GM18505 (cell line): ENCODE results near the gene SIMC1.
A peak's percentile ranks its signal among the peaks of the same experiment; 100 is the strongest.
"Not testable (repeated sequence)": the region's sequence is repeated elsewhere in the genome, so short reads cannot be mapped to it uniquely, and the experiment has no call there.

Experiments
- ATAC-seq: cut with Tn5 transposase; IDR thresholded peaks from one replicate; pipeline ENCODE4 v1.9.1; 2021; ENCODE audit not compliant: unreplicated experiment
- POLR2A ChIP-seq: IDR thresholded peaks from 4 replicates; pipeline ENCODE4 v1.6.1; 2011; ENCODE audit warnings: borderline replicate concordance; ENCODE audit not compliant: insufficient read depth, insufficient read length; ENCODE audit errors: extremely low read depth

SIMC1 gene

GRCh38 chr5:176201811-176202210, 36.4 kb upstream of the SIMC1 start:
- no peak for ATAC-seq
- TF ChIP-seq POLR2A: no peak

- ATAC-seq: no peak
- TF ChIP-seq POLR2A: no peak
Measured at GRCh38 chr5:176203086-176203485, 35.1 kb upstream of the SIMC1 start.

DNA sequence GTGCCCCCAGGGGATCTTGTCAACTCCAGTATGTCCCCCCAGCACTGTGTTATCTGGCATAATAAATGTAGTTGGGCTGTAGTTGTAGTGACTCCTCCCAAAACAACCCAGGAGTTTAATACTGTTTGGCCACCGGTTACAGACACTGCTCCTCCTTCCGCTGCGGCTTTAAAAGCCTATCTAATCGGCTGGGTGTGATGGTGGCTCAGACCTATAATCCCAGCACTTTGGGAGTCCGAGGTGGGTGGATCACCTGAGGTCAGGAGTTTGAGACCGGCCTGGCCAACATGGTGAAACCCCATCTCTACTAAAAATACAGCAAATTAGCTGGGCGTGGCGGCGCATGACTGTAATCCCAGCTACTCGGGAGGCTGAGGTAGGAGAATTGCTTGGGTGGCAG, 34.7 kb upstream of the SIMC1 start:
- ATAC-seq: not testable (repeated sequence)

DNA sequence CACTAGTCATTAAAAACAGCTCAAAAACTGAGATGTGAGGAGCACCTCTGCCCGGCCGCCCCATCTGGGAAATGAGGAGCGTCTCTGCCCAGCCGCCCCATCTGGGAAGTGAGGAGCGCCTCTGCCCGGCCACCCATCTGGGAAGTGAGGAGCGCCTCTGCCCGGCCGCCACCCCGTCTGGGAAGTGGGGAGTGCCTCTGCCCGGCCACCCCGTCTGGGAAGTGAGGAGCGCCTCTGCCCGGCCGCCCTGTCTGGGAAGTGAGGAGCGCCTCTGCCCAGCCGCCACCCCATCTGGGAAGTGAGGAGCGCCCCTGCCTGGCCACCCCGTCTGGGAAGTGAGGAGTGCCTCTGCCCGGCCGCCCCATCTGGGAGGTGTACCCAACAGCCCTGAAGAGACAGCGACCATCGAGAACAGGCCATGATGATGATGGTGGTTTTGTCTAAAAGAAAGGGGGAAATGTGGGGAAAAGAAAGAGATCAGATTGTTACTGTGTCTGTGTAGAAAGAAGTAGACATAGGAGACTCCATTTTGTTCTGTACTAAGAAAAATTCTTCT, 23.7 kb upstream of the SIMC1 start:
- not testable (repeated sequence) for ATAC-seq

GRCh38 chr5:176216393-176216916, 21.8 kb upstream of the SIMC1 start:
- not testable (repeated sequence) for ATAC-seq

GRCh38 chr5:176217188-176217729, 21.0 kb upstream of the SIMC1 start:
- not testable (repeated sequence) for ATAC-seq

GRCh38 chr5:176217764-176218163, 20.5 kb upstream of the SIMC1 start:
- ATAC-seq: not testable (repeated sequence)

GRCh38 chr5:176222006-176222405, 16.2 kb upstream of the SIMC1 start:
- not testable (repeated sequence) for ATAC-seq

DNA sequence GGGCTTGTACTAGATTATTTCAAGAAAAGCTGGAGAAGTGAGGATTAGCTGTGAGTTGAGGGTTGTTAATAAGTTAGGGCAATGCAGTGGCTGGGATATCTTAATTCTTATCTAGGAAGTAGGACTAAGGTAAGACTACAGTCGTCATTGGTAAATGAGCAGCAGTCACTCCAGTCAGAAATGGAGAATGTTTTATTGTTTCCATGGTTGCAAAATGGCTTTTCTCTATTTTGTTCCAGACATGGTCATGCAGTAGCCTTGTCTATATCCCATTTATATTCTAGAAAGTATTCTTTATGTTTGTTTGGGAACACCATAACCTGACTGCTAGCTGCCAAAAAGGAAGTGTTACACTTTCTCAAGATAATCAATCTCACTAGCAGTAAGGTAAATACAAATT, 9.9 kb upstream of the SIMC1 start:
- not testable (repeated sequence) for ATAC-seq

GRCh38 chr5:176233253-176233652, 5.0 kb upstream of the SIMC1 start:
- ATAC-seq: not testable (repeated sequence)

DNA sequence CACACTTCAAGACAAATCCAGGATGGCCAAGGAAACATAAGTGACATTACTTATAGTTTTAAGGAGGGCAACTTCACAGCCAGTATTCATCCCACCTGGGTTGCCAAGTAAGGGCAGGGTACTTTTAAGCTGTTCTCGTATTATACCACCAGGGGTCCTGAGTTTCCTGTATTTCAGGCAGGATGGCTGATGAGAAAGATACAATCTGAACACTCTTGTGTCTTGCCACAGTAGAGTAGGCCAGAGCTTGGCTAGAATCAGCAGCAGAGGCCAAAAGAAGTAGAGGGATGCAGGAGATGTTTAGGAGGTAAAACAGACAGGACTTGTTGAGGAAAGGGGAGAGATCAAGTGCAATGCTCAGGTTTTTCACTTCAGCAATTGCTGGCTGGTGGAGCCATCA, 3.1 kb upstream of the SIMC1 start:
- not testable (repeated sequence) for ATAC-seq

GRCh38 chr5:176238645-176239283, 540 bp downstream of the SIMC1 start:
- ATAC-seq: peak; percentile 32

DNA sequence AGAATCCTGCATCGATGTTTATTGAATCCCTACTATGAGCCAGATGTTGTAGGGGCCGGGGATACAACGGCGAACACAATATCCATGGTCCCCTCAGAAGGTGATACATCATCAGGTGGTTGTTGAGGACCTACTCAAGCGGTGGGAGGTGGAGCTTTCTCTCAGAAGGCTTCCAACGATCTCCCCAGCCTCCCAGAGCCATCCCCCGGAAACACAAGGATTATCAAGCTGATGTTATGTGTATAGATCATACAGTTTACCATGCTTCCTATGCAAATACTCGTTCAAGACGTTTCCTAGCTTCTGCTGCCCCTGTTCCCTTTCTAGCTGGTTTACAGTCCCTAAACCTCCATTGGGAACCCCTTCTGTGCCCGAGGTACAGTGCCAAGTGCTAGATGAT, 1.1 kb downstream of the SIMC1 start:
- not testable (repeated sequence) for ATAC-seq

- not testable (repeated sequence) for ATAC-seq
Measured at GRCh38 chr5:176244318-176244717, 6.1 kb downstream of the SIMC1 start.

GRCh38 chr5:176245074-176245473, 6.8 kb downstream of the SIMC1 start:
- not testable (repeated sequence) for ATAC-seq

GRCh38 chr5:176245489-176245888, 7.3 kb downstream of the SIMC1 start:
- not testable (repeated sequence) for ATAC-seq

DNA sequence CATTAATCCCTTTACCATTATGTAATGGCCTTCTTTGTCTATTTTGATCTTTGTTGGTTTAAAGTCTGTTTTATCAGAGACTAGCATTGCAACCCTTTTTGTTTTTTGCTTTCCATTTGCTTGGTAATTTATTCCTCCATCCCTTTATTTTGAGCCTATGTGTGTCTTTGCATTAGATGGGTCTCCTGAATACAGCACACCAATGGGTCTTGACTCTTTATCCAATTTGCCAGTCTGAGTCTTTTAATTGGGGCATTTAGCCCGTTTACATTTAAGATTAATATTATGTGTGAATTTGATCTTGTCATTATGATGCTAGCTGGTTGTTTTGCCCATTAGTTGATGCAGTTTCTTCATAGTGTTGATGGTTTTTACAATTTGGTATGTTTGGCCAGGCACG, 12.5 kb downstream of the SIMC1 start:
- not testable (repeated sequence) for ATAC-seq

DNA sequence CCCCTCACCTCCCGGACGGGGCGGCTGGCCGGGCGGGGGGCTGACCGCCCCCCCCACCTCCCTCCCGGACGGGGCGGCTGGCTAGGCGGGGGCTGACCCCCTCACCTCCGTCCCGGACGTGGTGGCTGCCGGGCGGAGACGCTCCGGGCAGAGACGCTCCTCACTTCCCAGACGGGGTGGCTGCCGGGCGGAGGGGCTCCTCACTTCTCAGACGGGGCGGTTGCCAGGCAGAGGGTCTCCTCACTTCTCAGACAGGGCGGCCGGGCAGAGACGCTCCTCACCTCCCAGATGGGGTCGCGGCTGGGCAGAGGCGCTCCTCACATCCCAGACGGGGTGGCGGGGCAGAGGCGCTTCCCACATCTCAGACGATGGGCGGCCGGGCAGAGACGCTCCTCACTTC, 13.9 kb downstream of the SIMC1 start:
- ATAC-seq: not testable (repeated sequence)

- ATAC-seq: not testable (repeated sequence)
Measured at GRCh38 chr5:176253370-176254065, 15.3 kb downstream of the SIMC1 start.

DNA sequence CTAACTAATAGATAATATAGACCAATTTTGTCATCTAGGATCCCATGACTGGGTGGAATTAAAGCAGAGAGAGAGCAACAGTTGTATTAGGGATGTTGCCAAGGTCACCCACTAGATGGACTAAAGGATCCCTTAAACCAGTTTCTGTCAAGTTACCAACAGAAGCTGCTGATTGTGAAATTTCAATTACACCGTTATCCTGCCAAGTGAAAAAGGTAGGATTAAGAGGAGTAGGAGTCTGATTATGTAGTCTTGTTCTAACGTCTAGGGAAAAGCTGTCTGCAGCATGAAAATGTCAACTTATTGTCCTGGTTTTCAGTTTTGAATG, 15.8 kb downstream of the SIMC1 start:
- ATAC-seq: not testable (repeated sequence)

DNA sequence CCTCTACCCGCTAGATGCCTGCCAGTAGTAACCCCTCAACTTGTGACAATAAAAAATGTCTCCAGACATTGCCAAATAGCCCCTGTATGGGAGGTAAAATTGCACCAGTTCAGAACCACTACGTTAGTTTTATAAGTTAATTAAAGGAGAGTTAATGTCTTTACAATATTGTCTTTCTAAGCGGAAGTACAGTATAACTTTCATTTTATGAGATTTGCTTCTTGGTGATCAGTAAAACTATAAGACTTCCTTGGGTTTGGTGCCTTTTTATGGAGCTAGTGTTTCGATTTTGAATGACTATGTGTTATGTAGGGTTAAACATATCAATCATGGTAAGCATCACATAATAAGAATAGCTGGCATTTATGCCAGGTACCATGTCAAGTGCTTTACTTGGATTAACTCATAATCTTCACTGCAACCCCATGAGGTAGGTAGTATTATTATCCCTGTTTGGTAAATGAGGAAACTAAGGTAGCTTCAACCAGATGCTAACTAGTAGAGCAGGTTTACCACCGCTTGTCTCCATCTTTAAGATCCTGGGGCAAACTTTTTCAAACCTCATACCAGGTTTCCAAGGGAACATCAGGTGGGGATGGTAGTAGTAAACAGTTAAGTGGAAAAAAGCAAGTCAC, 19.8 kb downstream of the SIMC1 start:
- ATAC-seq: not testable (repeated sequence)
